NB4 (cell line): ENCODE measurements around the gene RBMS3.

ENCODE experiments used
- CTCF ChIP-seq: IDR thresholded peaks from one replicate; pipeline ENCODE4 v1.5.1; 2012; ENCODE audit warnings: low read depth, low read length
- MAX ChIP-seq: IDR thresholded peaks from 2 replicates; pipeline ENCODE4 v1.6.1; 2011; ENCODE audit warnings: low read depth, low read length
- MYC ChIP-seq: IDR thresholded peaks from 2 replicates; pipeline ENCODE4 v1.6.1; 2011; ENCODE audit warnings: low read depth, low read length
- POLR2A ChIP-seq: IDR thresholded peaks from 2 replicates; pipeline ENCODE4 v1.6.1; 2011; ENCODE audit warnings: mild to moderate bottlenecking; ENCODE audit not compliant: insufficient read length; ENCODE audit errors: extremely low read depth

GRCh38 chr3:29591579-29591978 is 310.7 kb downstream of the RBMS3 start:
- TF ChIP-seq CTCF: no peak
- TF ChIP-seq POLR2A: no peak
- no peak for TF ChIP-seq MAX
- TF ChIP-seq MYC: no peak
